ENCODE measurements around the gene TPP1.

DNA sequence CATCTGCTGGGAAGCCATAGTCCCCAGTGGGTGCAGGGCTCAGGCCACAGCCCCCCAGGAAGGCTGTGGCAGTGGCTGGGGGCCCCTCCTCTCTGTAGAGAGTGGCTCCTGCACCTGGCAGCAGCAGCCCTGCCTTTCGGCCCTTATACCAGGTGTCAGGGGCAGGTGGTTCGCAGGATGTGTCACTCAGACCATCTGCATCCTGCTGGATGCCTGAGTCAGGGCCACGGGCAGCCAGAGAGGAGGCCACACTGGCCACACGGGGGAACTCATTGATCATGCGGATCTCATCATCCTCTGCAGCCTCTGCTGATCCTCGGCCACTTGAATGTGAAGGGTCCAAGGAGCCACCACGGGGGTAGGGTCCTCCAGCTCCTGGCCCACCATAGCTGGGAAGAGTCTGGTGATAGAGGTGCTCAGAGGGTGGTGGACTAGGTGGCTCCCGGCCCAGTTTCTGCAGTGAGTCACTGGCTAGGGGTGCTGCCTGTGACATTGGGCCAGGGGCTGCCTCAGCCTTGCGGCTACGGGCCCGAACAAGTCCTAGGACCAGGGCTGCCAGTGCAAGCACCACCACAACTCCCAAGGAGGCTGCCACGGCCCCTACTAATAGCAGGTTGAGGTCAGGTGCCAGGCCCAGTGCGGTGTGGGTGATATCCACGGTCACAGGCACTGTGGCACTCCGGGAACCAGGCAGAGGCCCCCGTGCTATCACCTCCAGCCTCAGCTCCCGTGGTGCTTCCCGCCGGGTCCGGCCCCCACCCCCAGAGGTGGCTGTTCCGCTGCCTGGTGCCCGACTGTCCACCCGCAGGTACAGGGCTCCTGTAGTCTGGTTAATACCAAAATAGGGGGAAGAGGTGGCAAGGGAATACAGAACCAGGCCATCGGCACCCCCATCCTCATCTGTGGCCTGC, 3.3 kb upstream of the TPP1 start:
- TF ChIP-seq, protein P1, sequence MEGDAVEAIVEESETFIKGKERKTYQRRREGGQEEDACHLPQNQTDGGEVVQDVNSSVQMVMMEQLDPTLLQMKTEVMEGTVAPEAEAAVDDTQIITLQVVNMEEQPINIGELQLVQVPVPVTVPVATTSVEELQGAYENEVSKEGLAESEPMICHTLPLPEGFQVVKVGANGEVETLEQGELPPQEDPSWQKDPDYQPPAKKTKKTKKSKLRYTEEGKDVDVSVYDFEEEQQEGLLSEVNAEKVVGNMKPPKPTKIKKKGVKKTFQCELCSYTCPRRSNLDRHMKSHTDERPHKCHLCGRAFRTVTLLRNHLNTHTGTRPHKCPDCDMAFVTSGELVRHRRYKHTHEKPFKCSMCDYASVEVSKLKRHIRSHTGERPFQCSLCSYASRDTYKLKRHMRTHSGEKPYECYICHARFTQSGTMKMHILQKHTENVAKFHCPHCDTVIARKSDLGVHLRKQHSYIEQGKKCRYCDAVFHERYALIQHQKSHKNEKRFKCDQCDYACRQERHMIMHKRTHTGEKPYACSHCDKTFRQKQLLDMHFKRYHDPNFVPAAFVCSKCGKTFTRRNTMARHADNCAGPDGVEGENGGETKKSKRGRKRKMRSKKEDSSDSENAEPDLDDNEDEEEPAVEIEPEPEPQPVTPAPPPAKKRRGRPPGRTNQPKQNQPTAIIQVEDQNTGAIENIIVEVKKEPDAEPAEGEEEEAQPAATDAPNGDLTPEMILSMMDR (conservative IDR thresholded peaks at IDR 0.05; ENCODE audit: low read length), result no peak
- no peak for TF ChIP-seq EZH2phosphoT487 (IDR thresholded peaks at IDR 0.05; ENCODE audit: borderline replicate concordance)

Data from Loucy (cell line).